Ovary (tissue), 3 donors: ENCODE results near the gene MUL1.

ENCODE experiments used
- EP300 ChIP-seq: sonication (generic); formaldehyde crosslinking; IDR thresholded peaks from one replicate; pipeline ENCODE4 v1.6.1; 2017; ENCODE audit warnings: antibody characterized with exemption
- POLR2A ChIP-seq: fragments of 450-650 bp; IDR thresholded peaks from one replicate; pipeline ENCODE4 v1.6.1; 2017; ENCODE audit warnings: antibody characterized with exemption, mild to moderate bottlenecking, moderate library complexity
- TF ChIP-seq, protein P1 (sequence below), 3 donors: fragments of 450-650 bp in 2 of 3; fragments of 200-600 bp in 1 of 3; IDR thresholded peaks; one replicate each; pipeline versions ENCODE4 v1.5.1 to v1.8.0; 2016 to 2022; ENCODE audit warnings: antibody characterized with exemption in 3 of 3, mild to moderate bottlenecking in 1 of 3
- donor health status: DM: no; HTN: no; CAD: no.

DNA sequence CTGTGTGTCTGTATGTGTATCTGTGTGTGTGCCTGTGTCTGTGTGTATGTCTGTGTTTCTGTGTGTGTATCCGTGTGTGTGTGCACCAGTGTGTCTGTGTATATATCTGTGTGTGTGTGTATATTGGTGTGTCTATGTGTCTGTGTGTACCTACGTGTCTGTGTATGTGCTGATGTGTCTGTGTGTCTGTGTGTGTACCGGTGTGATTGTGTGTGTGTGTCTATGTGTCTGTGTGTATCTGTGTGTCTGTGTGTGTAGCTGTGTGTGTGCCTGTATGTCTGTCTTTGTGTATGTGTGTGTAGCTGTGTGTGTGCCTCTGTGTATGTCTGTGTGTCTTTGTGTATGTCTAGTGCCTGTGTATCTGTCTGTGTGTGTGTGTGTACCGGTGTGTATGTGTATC is 53.9 kb downstream of the MUL1 start:
- TF ChIP-seq POLR2A = no peak
- TF ChIP-seq, protein P1, sequence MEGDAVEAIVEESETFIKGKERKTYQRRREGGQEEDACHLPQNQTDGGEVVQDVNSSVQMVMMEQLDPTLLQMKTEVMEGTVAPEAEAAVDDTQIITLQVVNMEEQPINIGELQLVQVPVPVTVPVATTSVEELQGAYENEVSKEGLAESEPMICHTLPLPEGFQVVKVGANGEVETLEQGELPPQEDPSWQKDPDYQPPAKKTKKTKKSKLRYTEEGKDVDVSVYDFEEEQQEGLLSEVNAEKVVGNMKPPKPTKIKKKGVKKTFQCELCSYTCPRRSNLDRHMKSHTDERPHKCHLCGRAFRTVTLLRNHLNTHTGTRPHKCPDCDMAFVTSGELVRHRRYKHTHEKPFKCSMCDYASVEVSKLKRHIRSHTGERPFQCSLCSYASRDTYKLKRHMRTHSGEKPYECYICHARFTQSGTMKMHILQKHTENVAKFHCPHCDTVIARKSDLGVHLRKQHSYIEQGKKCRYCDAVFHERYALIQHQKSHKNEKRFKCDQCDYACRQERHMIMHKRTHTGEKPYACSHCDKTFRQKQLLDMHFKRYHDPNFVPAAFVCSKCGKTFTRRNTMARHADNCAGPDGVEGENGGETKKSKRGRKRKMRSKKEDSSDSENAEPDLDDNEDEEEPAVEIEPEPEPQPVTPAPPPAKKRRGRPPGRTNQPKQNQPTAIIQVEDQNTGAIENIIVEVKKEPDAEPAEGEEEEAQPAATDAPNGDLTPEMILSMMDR (IDR thresholded peaks at IDR 0.05) = no peak
- no peak for TF ChIP-seq EP300
